ENCODE data around the gene SNX25.

Gene SNX25

GRCh38 chr4:185384061-185384460 is 174.7 kb downstream of the SNX25 start:
- DNase-seq, result no peak

GRCh38 chr4:185384930-185385331 is 175.5 kb downstream of the SNX25 start:
- DNase-seq, result no peak

- DNase-seq, result no peak
These were observed 178.6 kb downstream of the SNX25 start for GRCh38 chr4:185387957-185388356.

GRCh38 chr4:185390941-185391340 is 181.5 kb downstream of the SNX25 start:
- DNase-seq, result no peak

- no peak for DNase-seq
These were observed 182.8 kb downstream of the SNX25 start for GRCh38 chr4:185392156-185392555.

GRCh38 chr4:185394568-185395237 is 185.3 kb downstream of the SNX25 start:
- no peak for DNase-seq

- DNase-seq, result no peak
These were observed 186.0 kb downstream of the SNX25 start, which contains the start of gene LRP2BP for GRCh38 chr4:185395238-185395955. Gene LRP2BP (minus strand): TSS chr4:185395924. CDS start chr4:185378186, 17,738 bp downstream.

GRCh38 chr4:185395956-185396723 is 186.7 kb downstream of the SNX25 start:
- peak; percentile 80 for DNase-seq

- no peak for DNase-seq
These were observed 187.5 kb downstream of the SNX25 start, which contains the start of gene ANKRD37 for GRCh38 chr4:185396724-185397385. Gene ANKRD37 (plus strand): TSS chr4:185396841. CDS start chr4:185396924, 83 bp downstream.

GRCh38 chr4:185398618-185399017 is 189.2 kb downstream of the SNX25 start:
- no peak for DNase-seq

GRCh38 chr4:185399466-185399865 is 190.1 kb downstream of the SNX25 start:
- DNase-seq, result no peak

GRCh38 chr4:185404031-185404430 is 194.6 kb downstream of the SNX25 start:
- DNase-seq, result no peak

- no peak for DNase-seq
These were observed 196.1 kb downstream of the SNX25 start for GRCh38 chr4:185405296-185405999.

- DNase-seq, result no peak
These were observed 199.0 kb downstream of the SNX25 start for GRCh38 chr4:185408432-185408831.

- no peak for DNase-seq
These were observed 202.5 kb downstream of the SNX25 start for GRCh38 chr4:185411849-185412248.

- DNase-seq, result no peak
These were observed 203.0 kb downstream of the SNX25 start for GRCh38 chr4:185412412-185412811.

All from GOT3 (cell line).